Sigmoid colon (tissue), 4 donors: Measurements from ENCODE around the gene HMOX2.

ENCODE experiments used
- EP300 ChIP-seq, 4 donors: sonication (generic); formaldehyde crosslinking; IDR thresholded peaks; one replicate each; pipeline ENCODE4 v1.6.1; 2017; ENCODE audit warnings: antibody characterized with exemption in 4 of 4
- TF ChIP-seq, protein P1 (sequence below), 4 experiments: fragments of 450-650 bp in 3 of 4; fragments of 200-600 bp in 1 of 4; IDR thresholded peaks; one replicate each; pipeline ENCODE4 v1.5.1; 2016 to 2019; ENCODE audit warnings: antibody characterized with exemption in 4 of 4, mild to moderate bottlenecking in 3 of 4, moderate library complexity in 2 of 4

- TF ChIP-seq, protein P1, sequence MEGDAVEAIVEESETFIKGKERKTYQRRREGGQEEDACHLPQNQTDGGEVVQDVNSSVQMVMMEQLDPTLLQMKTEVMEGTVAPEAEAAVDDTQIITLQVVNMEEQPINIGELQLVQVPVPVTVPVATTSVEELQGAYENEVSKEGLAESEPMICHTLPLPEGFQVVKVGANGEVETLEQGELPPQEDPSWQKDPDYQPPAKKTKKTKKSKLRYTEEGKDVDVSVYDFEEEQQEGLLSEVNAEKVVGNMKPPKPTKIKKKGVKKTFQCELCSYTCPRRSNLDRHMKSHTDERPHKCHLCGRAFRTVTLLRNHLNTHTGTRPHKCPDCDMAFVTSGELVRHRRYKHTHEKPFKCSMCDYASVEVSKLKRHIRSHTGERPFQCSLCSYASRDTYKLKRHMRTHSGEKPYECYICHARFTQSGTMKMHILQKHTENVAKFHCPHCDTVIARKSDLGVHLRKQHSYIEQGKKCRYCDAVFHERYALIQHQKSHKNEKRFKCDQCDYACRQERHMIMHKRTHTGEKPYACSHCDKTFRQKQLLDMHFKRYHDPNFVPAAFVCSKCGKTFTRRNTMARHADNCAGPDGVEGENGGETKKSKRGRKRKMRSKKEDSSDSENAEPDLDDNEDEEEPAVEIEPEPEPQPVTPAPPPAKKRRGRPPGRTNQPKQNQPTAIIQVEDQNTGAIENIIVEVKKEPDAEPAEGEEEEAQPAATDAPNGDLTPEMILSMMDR (IDR thresholded peaks at IDR 0.05) = no peak
- TF ChIP-seq EP300 (IDR thresholded peaks at IDR 0.05) = no peak
These were observed 12.3 kb downstream of the HMOX2 start for GRCh38 chr16:4488499-4488967.
